Astrocyte (in vitro differentiated cells and primary cell): Measurements from ENCODE around the gene SNAP25.

Experiments
- EZH2 ChIP-seq: IDR thresholded peaks from 2 replicates; pipeline ENCODE4 v1.6.1; 2012; ENCODE audit warnings: mild to moderate bottlenecking, low read length, inconsistent platforms; ENCODE audit not compliant: insufficient read depth
- TF ChIP-seq, protein P1 (sequence below): IDR thresholded peaks from 2 replicates; pipeline ENCODE4 v1.5.1; 2011; ENCODE audit warnings: low read depth, mild to moderate bottlenecking, inconsistent platforms, low read length, moderate library complexity; ENCODE audit not compliant: insufficient read depth

DNA sequence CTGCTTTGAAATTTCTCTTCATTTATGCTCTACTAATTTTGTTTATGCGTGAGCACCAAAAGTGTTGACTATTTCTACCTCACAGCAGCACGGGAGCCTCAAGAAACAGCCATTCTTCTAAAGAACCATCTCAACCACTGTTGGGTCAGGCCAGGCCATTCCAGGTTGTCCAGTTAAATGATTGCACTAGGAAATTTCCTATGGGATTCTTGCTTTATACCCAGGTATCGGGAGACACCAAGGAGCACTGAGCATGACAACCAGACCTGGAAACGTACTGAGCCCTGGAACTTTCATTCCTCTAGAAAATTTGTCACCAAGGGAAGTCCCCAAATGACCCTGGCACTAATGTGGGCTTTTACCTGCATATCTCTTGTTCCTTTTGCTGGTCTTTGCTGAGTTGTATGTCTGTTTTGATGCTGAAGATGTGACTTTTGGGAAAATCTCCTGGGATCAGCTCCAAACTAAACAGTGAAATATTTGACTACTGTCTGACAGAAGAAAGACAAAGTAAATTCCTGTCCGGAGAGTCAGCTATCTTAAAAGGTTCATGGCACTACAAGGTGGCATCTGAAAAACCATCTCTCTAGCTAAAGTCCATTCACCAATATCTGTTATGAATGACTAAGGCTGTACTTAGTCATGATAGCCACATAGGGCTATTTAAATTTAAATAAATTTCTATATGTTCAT, 70.5 kb downstream of the SNAP25 start:
- no peak for TF ChIP-seq EZH2
- TF ChIP-seq, protein P1, sequence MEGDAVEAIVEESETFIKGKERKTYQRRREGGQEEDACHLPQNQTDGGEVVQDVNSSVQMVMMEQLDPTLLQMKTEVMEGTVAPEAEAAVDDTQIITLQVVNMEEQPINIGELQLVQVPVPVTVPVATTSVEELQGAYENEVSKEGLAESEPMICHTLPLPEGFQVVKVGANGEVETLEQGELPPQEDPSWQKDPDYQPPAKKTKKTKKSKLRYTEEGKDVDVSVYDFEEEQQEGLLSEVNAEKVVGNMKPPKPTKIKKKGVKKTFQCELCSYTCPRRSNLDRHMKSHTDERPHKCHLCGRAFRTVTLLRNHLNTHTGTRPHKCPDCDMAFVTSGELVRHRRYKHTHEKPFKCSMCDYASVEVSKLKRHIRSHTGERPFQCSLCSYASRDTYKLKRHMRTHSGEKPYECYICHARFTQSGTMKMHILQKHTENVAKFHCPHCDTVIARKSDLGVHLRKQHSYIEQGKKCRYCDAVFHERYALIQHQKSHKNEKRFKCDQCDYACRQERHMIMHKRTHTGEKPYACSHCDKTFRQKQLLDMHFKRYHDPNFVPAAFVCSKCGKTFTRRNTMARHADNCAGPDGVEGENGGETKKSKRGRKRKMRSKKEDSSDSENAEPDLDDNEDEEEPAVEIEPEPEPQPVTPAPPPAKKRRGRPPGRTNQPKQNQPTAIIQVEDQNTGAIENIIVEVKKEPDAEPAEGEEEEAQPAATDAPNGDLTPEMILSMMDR, result no peak
